HG03095 (cell line): ENCODE data around the gene ALOX15.
"Not testable (repeated sequence)": the region's sequence is repeated elsewhere in the genome, so short reads cannot be mapped to it uniquely, and the experiment has no call there.

ENCODE experiments used
- ATAC-seq: cut with Tn5 transposase; IDR thresholded peaks from one replicate; pipeline ENCODE4 v1.9.1; 2021; ENCODE audit warnings: moderate library complexity; ENCODE audit not compliant: unreplicated experiment

Gene ALOX15

GRCh38 chr17:4620531-4621101, 20.9 kb downstream of the ALOX15 start:
- no peak for ATAC-seq

- no peak for ATAC-seq
Observed at GRCh38 chr17:4617590-4618351, 23.7 kb downstream of the ALOX15 start.

GRCh38 chr17:4617090-4617489, 24.4 kb downstream of the ALOX15 start:
- no peak for ATAC-seq

GRCh38 chr17:4616476-4616875, 25.0 kb downstream of the ALOX15 start:
- no peak for ATAC-seq

GRCh38 chr17:4610656-4611055, 30.8 kb downstream of the ALOX15 start:
- no peak for ATAC-seq

- ATAC-seq, result no peak
Observed at GRCh38 chr17:4610162-4610561, 31.3 kb downstream of the ALOX15 start.

- no peak for ATAC-seq
Observed at GRCh38 chr17:4609761-4610160, 31.7 kb downstream of the ALOX15 start.

- no peak for ATAC-seq
Observed at GRCh38 chr17:4607773-4608187, 33.7 kb downstream of the ALOX15 start.

- no peak for ATAC-seq
Observed at GRCh38 chr17:4607261-4607741, 34.2 kb downstream of the ALOX15 start.

- ATAC-seq, result no peak
Observed at GRCh38 chr17:4605826-4606225, 35.7 kb downstream of the ALOX15 start.

GRCh38 chr17:4604736-4605135, 36.7 kb downstream of the ALOX15 start:
- ATAC-seq, result not testable (repeated sequence)

- ATAC-seq, result no peak
Observed at GRCh38 chr17:4604111-4604644, 37.3 kb downstream of the ALOX15 start.

GRCh38 chr17:4602041-4602440, 39.4 kb downstream of the ALOX15 start:
- no peak for ATAC-seq

- ATAC-seq, result no peak
Observed at GRCh38 chr17:4601326-4601725, 40.2 kb downstream of the ALOX15 start.

- no peak for ATAC-seq
Observed at GRCh38 chr17:4600563-4600962, 40.9 kb downstream of the ALOX15 start.

GRCh38 chr17:4599505-4600281, 41.8 kb downstream of the ALOX15 start:
- no peak for ATAC-seq

GRCh38 chr17:4598776-4599504, 42.5 kb downstream of the ALOX15 start:
- no peak for ATAC-seq

- no peak for ATAC-seq
Observed at GRCh38 chr17:4597975-4598374, 43.5 kb downstream of the ALOX15 start.

GRCh38 chr17:4596636-4597380, 44.7 kb downstream of the ALOX15 start:
- no peak for ATAC-seq

GRCh38 chr17:4595685-4596342, 45.7 kb downstream of the ALOX15 start:
- not testable (repeated sequence) for ATAC-seq
